NCI-H446 (cell line): Measurements from ENCODE around the gene DNM3.

Source experiments
- DNase-seq, 2 experiments: peaks; one replicate each; lab custom pipeline; 2025; lab: John Stamatoyannopoulos, UW

DNM3 gene

GRCh38 chr1:171869097-171869496 lies 27.8 kb downstream of the DNM3 start:
- no peak for DNase-seq

GRCh38 chr1:171871848-171872247 lies 30.6 kb downstream of the DNM3 start:
- DNase-seq: no peak

GRCh38 chr1:171872430-171872829 lies 31.1 kb downstream of the DNM3 start:
- no peak for DNase-seq

- no peak for DNase-seq
Measured at GRCh38 chr1:171873664-171874063, 32.4 kb downstream of the DNM3 start.

DNA sequence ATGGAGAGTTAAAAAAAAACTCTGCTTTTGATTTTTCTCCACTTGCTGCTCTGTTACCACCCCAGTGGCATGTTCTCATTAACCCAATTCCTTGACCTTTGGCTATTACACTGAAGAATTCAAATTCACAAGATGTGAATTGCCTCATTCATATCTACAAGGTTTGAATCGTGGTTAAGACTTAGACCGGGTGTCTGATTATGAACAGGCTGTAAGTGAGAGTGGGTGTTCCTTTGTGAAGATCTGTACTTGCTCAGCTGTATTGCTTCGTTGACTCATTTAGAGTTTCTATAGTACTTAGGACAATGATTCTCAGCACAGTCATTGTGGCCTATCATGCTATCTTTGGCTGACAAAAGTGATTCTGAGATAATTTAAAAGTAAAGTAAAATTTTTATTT lies 36.4 kb downstream of the DNM3 start:
- no peak for DNase-seq

GRCh38 chr1:171879556-171879955 lies 38.3 kb downstream of the DNM3 start:
- DNase-seq: no peak

DNA sequence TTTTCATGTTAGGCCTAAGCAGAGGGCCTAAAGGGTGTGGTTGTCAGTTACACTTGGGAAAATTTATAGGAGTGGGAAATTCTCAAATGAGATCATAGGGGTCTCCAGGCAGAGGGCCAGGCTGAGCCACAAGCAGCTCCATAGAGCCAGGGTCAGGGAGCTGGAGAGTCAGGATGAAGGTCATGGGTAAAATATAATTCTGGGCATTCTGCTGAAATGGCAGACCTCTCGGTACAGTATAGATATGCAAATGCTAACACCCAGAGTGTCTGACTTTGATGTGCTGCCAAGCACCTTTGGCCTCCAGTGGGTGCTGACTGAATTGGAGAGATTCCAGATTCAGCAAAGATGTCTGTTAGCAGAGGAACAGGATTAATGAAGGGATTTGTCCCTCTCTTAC lies 40.1 kb downstream of the DNM3 start:
- DNase-seq: no peak

DNA sequence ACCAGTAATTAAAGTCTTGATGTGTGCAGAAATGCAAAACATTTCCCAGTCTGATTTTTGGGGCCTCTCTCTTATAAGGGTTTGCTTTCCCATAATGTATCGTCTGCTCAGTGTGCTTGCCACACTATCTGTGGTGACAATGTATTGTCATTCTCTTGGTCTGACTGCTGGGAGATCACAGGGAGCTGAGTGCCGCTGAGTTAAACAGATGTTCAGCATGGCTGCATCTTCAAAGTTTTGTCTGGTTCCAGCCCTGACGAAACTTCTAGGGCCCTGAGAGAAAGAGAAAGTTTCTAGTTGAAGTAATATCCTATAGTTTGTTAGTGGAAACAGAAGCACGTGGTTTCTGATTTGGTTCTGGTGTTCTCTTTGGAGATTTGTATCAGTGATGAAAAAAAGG lies 42.6 kb downstream of the DNM3 start:
- DNase-seq: no peak

DNA sequence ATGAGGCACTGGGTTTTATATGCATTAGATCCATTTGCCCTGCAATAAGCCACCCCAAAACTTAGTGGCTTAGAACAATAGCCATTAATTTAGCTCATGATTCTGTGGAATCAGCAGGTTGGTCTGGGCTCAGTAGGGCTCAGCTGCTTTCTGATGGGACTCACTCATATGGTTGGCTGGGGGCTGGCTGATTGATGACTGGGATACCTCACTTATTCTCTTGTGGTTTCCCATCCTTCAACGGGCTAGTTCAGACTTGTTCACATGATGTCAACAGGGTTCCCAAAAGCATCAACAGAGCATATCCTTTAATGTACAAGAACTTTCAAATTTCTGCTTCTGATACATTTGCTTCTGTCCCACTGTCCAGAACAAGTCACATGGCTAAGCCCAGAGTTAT lies 43.2 kb downstream of the DNM3 start:
- no peak for DNase-seq

GRCh38 chr1:171890131-171890530 lies 48.8 kb downstream of the DNM3 start:
- no peak for DNase-seq

DNA sequence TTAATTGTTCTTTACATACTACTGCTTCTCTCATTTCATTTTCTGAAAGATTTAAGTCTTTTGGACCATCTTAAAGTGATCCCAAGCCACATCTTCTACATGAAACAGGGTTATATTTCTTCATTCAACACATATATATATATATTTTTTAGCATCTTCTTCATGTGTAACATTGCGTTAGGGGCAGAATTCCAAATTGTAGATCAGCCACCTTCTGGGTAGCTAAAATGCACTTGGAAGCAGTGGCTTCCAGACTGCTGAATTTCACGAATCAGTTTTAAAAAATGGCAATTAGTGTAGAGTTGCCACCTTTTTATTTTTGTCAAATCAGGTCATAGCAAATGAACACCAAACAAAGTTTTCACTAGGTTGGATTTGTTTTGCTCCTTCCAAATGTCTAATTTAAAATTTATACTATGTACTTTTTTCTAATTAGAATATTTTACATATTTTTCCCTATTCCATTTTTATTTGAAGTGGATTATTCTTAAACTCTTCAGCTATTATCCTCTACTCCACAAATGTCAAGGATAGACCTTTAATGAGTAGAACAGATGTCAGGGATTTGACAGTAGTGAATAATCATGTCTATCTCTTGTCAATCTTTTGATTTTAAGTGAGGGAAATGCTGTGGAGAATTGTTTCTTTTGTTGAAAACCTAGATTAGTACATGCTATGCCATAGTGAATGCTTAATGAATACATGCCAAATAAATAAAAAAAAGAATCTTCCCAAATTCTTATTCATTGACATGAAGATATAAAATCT lies 55.8 kb downstream of the DNM3 start:
- DNase-seq: no peak

- no peak for DNase-seq
Measured at GRCh38 chr1:171898941-171899340, 57.6 kb downstream of the DNM3 start.

DNA sequence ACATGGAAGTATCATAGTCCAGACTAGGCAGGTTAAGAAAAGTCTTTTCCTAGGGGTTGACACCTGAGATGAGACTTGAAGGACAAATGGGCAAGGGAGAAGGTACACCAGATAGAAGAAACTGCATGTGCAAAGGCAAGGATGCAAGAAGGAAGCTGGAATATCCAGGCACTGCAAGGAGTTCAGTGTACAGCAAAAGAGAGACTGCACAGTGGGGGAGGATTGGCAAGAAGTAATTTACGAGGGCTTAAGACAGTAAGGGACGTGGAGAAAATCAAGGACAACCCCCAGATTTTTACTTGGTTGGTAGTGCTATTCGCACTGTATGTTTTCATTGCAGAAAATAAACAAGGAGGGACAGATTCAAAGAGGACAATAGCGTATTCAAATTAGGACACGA lies 58.5 kb downstream of the DNM3 start:
- no peak for DNase-seq

DNA sequence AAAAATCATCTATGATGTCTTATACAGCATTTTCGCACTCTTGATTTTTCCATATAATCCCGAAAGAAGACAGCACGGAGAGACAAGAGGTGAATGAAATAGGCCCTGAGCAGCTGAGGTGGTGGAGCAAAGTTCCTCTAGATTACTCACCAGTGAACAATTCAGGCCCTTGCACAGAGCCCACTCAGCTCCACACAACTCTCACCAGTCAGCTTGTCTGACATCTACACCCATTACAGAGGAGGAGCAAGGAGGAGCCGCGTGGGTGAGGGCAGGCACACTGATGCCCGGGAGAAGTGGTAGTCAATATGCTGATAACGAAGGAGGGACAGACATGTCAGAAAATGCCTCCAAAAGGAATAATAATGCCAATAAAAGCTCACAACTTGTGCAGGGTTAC lies 59.9 kb downstream of the DNM3 start:
- DNase-seq: no peak

GRCh38 chr1:171902527-171902926 lies 61.2 kb downstream of the DNM3 start:
- DNase-seq: no peak

- DNase-seq: no peak
Measured at GRCh38 chr1:171904778-171905450, 63.6 kb downstream of the DNM3 start.

DNA sequence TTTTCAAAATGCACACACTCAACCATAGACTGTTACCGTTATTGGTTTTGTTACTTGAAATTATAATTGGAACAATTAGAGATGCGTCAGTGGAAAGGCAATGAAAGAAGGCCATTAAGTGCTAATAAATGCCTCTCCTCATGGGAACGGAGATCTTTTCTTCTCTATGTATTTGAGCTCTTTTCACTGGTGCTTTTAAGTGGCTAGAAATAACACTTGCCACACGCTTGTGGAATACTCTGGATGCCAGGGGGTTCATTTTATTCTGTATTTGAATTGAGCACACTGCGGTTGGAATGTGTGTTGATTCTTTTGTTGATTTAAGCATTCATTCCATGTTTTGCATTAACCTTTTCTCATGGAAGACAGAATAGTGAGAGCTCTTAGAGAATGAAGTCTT lies 68.4 kb downstream of the DNM3 start:
- no peak for DNase-seq

DNA sequence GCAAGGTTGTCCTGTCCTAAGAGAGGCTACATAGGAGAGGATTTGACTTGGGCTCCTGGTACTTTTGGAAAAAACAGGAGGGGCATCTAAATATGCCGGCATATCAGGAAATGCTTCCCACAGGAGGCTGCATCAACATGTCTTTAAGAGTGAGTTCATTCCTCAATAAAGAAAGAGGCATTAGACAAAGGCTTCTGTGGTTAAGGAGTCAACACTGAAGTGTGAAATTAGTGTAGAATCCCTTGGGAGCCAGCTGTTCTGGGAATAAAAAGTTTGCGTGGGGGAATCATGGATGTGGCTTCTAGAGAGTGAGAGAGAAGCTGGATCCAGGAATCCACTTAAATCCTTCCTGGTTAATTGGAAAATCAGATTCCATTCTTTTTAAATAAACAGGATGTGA lies 69.5 kb downstream of the DNM3 start:
- DNase-seq: no peak

- no peak for DNase-seq
Measured at GRCh38 chr1:171911506-171911905, 70.2 kb downstream of the DNM3 start.

DNA sequence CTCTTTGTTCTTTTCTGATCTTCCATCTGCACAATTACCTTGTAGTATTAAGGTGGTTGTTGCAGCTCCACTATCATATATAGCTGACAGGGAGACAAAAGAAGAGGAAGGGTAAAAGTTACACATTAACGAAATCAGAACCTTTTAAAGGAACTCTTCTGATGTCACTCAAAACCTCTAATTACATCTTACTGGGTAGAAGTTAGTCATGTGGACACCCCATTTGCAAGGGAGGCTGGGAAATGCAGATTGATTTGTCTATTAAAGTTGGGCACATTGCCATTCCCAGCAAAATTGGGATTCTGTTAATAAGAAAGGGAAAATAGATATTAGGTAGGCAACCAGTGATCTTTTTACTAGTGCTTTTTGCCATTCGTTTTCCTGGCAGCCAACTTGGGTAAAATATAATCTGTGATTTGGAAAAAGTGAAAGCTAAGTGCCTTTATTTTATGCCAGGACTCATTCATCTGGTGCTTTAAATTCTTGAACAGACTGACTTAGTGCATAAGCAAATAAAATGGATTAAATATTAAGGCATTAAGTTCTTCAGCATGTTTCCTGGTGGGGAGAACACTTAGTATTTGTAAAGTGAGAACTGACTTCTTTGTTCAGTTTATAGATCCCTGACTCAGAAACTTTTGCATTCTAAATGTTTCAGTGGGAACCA lies 71.3 kb downstream of the DNM3 start:
- no peak for DNase-seq

DNA sequence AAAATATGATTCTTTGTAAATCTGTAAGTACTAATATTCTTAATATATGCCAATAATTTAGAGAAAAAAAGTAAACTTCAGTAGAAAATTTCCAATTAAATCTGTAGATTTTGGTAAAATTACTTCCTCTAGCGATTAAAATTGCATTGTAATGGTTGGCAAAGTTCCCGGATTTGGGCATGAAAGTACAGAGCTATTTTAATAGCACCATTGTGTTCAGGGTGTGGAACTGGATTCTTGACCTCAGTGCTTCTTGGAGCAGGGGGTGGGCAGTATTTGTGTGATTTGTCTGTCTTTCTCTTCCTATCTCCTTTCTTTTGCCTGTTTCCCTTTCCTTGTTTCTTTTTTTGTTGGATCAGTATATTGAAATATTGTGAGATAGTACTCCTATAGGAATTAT lies 72.1 kb downstream of the DNM3 start:
- DNase-seq: peak in 1 of 2 experiments; percentile 17

GRCh38 chr1:171916315-171916771 lies 75.0 kb downstream of the DNM3 start:
- no peak for DNase-seq

DNA sequence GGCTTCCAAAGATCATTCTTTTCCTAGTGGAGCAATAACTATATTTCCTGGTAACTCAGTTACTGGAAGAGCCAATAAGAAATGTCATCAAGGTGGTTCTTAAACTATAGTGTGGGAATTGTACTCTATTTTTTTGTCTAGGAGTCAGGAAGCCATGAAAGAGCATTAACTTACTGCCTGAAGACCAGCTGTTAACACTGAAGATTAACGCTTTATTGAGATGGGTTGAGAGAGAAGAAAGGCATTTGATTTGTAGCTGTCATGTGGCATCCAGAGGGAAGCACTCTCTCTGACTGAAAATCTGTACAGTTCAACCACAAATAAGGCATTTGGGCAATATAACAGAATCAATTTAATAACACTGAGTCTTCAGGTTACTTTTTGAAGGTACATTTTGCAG lies 76.0 kb downstream of the DNM3 start:
- no peak for DNase-seq
